ENCODE results near the gene SEZ6L. TPM values are rescaled to one million over a fixed set of nuclear protein-coding genes. Genes with fewer than 3 reads are reported as not detected.
A peak's percentile ranks its signal among the peaks of the same experiment; 100 is the strongest.

Gene SEZ6L
- total RNA-seq, 2 experiments from 2014 or later: not detected

DNA sequence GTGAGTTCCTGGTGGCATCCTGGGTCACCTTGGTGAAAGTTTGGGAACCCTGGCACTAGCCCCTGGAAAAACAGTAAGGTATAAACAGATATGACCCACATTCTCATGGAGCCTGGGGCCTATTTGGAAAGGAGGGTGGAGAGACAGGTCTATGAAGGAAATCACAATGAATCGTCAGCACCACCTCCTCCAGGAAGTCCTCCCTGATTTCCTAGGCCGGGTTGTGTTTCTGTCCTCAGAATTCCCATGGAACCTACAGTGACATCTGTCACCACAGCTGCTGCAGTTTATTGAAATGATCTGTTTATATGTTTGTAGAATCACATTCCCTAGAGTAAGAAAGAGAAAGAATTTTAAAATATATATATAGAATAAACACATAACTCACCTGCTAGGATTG, 188.0 kb downstream of the SEZ6L start:
- Mint-ChIP-seq H3K4me1 (peaks cover 7% of the 10 kb centered on the region), H3K9me3 (no peaks in the 10 kb centered on the region), H3K27ac (no peak overlapping the region), H3K27me3 (peaks cover 19% of the 10 kb centered on the region), H3K4me3 (no peak overlapping the region), H3K36me3 (no peaks in the 10 kb centered on the region)
- no peak for ATAC-seq (ENCODE audit: low read depth)
- POLR2A ChIA-PET: no interaction called here
- DNase-seq: no peak

GRCh38 chr22:26357813-26358212, 188.6 kb downstream of the SEZ6L start:
- DNase-seq (no peak), ATAC-seq (ENCODE audit: low read depth) (no peak)
- Mint-ChIP-seq H3K27me3 (peaks cover 18% of the 10 kb centered on the region), H3K9me3 (no peaks in the 10 kb centered on the region), H3K4me3 (no peak overlapping the region), H3K4me1 (peaks cover 7% of the 10 kb centered on the region), H3K27ac (no peak overlapping the region), H3K36me3 (no peaks in the 10 kb centered on the region)
- POLR2A ChIA-PET: no interaction called here

DNA sequence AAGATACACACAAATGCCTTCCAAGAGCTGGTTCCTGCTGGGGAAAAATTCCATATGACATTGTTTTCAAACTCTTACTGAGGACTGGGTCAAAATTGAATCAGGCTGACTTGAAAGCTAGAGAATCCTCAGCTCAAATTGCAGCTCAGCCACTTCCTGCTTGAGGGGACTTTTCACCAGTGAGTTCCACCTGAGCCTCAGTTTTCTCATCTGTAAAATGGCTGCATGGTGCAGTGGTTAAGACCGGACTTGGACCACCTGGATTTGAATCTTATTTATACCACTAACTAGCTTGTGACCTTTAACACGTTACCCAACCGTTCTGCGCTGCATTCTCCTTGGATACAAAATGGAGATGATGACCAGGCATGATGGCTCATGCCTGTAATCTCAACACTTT, 189.9 kb downstream of the SEZ6L start:
- H3K27me3 Mint-ChIP-seq: peaks cover 18% of the 10 kb centered on the region
- no peak for DNase-seq
- H3K36me3 Mint-ChIP-seq: no peaks in the 10 kb centered on the region
- POLR2A ChIA-PET: no interaction called here
- H3K4me1 Mint-ChIP-seq: peaks cover 7% of the 10 kb centered on the region
- H3K4me3 Mint-ChIP-seq: no peak overlapping the region
- no peaks in the 10 kb centered on the region for H3K9me3 Mint-ChIP-seq
- ATAC-seq (ENCODE audit: low read depth): no peak
- H3K27ac Mint-ChIP-seq: no peak overlapping the region

- Mint-ChIP-seq H3K9me3 (no peaks in the 10 kb centered on the region), H3K36me3 (no peaks in the 10 kb centered on the region), H3K4me1 (peaks cover 9% of the 10 kb centered on the region), H3K27me3 (peaks cover 14% of the 10 kb centered on the region), H3K27ac (no peak overlapping the region), H3K4me3 (peak overlapping the region; percentile 25)
- ATAC-seq (ENCODE audit: low read depth): peak; percentile 46
- POLR2A ChIA-PET: no interaction called here
- DNase-seq: peak; percentile 56
These were observed 191.1 kb downstream of the SEZ6L start for GRCh38 chr22:26360169-26360885.

- POLR2A ChIA-PET: no interaction called here
- H3K27me3 Mint-ChIP-seq: peaks cover 14% of the 10 kb centered on the region
- DNase-seq: no peak
- ATAC-seq (ENCODE audit: low read depth): no peak
- no peak overlapping the region for H3K27ac Mint-ChIP-seq
- no peak overlapping the region for H3K4me3 Mint-ChIP-seq
- H3K36me3 Mint-ChIP-seq: no peaks in the 10 kb centered on the region
- H3K9me3 Mint-ChIP-seq: no peaks in the 10 kb centered on the region
- peaks cover 9% of the 10 kb centered on the region for H3K4me1 Mint-ChIP-seq
These were observed 193.2 kb downstream of the SEZ6L start for GRCh38 chr22:26362471-26362870.

- Mint-ChIP-seq H3K4me1 (peaks cover 10% of the 10 kb centered on the region), H3K27me3 (peaks cover 16% of the 10 kb centered on the region), H3K27ac (no peak overlapping the region), H3K9me3 (no peaks in the 10 kb centered on the region), H3K36me3 (no peaks in the 10 kb centered on the region), H3K4me3 (no peak overlapping the region)
- POLR2A ChIA-PET: interaction anchor here (0.6 kb wide), 1 partner anchor 77 kb away, joined by 3 read pairs; no protein-coding TSS in a partner anchor
- no peak for DNase-seq
- peak; percentile 76 for ATAC-seq (ENCODE audit: low read depth)
These were observed 195.1 kb downstream of the SEZ6L start for GRCh38 chr22:26364066-26365015.

DNA sequence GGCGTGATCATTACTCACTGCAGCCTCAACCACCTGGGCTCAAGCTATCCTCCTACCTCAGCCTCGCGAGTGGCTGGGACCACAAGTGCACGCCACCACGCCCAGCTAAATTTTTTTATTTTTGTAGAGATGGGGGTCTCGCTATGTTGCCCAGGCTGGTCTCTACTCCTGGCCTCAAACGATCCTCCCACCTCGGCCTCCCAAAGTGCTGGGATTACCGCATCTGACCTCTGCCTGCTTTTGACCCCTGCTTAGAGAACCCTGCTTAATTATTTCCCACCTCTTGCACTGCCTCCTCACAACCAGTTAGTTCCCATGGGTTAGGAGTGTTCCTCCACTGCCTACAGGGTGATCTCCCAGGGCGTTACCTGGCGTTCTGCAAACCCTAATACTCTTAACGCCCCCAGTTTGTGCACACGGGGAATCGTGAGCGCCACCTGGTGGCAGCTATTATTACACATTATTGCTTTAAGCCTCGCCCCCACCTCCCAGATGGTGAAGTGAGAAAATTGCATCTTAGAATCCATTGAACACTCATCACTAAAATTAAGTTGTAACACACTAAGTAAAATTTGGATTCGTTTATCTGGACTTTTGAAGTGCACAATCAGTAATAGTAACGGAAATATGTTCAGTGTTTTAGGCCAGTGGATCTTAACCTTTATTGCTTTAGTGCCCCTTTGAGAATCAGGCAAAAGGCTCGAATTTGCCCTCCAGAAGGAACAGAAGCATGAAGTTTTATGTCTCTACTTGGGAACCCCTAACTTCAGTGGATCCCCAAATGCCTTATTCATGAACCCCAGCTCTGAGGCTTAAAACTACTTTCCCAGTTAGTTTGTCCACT, 198.4 kb downstream of the SEZ6L start:
- peaks cover 12% of the 10 kb centered on the region for H3K27me3 Mint-ChIP-seq
- ATAC-seq (ENCODE audit: low read depth) (peak; percentile 72), DNase-seq (peak; percentile 63)
- H3K36me3 Mint-ChIP-seq: no peaks in the 10 kb centered on the region
- no peak overlapping the region for H3K4me3 Mint-ChIP-seq
- no peaks in the 10 kb centered on the region for H3K9me3 Mint-ChIP-seq
- H3K27ac Mint-ChIP-seq: no peak overlapping the region
- POLR2A ChIA-PET: no interaction called here
- H3K4me1 Mint-ChIP-seq: peaks cover 3% of the 10 kb centered on the region

- Mint-ChIP-seq H3K27ac (no peak overlapping the region), H3K9me3 (no peaks in the 10 kb centered on the region), H3K27me3 (peaks cover 24% of the 10 kb centered on the region), H3K4me1 (peaks cover 4% of the 10 kb centered on the region), H3K36me3 (no peaks in the 10 kb centered on the region), H3K4me3 (no peak overlapping the region)
- ATAC-seq (ENCODE audit: low read depth) (no peak), DNase-seq (no peak)
- POLR2A ChIA-PET: no interaction called here
These were observed 203.6 kb downstream of the SEZ6L start for GRCh38 chr22:26372890-26373289.

DNA sequence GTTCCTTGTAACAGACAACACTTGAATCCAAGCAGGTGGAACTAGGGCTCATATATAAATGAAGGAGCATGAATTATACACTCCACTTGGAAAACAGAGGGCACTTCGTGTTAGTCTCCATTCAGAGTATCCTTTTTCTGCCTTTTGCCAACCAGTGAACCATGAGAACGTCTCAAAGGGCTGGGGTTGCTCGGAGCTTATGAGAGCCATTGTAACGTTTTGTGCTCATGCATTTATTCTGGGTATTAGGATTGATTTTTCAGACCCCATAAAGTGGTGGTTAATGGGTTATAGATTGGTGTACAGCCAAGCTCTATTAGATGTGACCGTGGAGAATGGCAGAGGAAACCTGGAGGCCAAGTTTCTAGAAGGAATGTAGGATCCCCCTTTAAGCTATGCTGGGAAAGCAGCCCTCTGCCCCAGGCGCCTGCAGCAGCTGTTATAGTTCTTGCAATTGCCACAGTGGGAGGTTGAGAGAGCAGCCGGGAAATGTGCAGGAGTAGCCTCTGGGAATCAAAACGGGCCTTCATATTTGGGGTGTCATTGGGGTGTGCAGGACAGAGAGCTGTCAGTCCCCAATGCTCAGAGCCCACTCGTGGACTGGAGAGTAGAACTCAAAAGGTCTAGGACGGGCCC, 205.2 kb downstream of the SEZ6L start:
- peaks cover 3% of the 10 kb centered on the region for H3K9me3 Mint-ChIP-seq
- H3K27me3 Mint-ChIP-seq: peaks cover 31% of the 10 kb centered on the region
- POLR2A ChIA-PET: no interaction called here
- no peaks in the 10 kb centered on the region for H3K36me3 Mint-ChIP-seq
- peaks cover 4% of the 10 kb centered on the region for H3K4me1 Mint-ChIP-seq
- ATAC-seq (ENCODE audit: low read depth) (no peak), DNase-seq (no peak)
- no peak overlapping the region for H3K27ac Mint-ChIP-seq
- H3K4me3 Mint-ChIP-seq: no peak overlapping the region

DNA sequence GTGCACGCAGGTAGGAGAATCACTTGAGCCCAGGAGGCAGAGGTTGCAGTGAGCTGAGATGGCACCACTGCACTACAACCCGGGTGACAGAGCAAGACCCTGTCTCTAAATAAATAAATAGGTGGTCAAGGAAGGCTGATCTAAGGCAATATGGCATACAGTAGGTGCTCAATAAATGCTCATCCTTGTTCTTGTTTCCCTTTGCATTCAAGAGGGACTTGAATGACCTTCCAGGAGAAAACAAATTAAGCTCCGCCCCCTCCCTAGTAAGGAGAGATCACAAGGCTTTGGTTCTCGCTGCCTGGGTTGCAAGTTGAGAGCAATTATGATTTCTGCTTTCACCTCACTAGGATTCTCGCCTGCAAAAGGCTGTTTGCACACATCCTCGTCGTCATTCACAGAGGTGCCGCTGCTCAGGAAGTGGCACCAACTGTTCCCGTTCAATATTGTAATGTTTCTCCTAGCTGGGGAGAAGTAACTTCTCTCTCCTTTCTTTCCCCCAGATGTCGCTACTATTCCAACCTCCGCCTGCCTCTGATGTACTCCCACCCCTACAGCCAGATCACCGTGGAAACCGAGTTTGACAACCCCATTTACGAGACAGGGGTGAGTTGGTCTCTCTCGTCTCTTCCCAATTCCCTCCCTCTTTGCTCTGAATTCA, 208.0 kb downstream of the SEZ6L start:
- ATAC-seq (ENCODE audit: low read depth) (no peak), DNase-seq (no peak)
- H3K9me3 Mint-ChIP-seq: peaks cover 4% of the 10 kb centered on the region
- POLR2A ChIA-PET: no interaction called here
- peaks cover 44% of the 10 kb centered on the region for H3K27me3 Mint-ChIP-seq
- H3K4me3 Mint-ChIP-seq: peak overlapping the region; percentile 20
- H3K36me3 Mint-ChIP-seq: no peaks in the 10 kb centered on the region
- peaks cover 4% of the 10 kb centered on the region for H3K4me1 Mint-ChIP-seq
- no peak overlapping the region for H3K27ac Mint-ChIP-seq

DNA sequence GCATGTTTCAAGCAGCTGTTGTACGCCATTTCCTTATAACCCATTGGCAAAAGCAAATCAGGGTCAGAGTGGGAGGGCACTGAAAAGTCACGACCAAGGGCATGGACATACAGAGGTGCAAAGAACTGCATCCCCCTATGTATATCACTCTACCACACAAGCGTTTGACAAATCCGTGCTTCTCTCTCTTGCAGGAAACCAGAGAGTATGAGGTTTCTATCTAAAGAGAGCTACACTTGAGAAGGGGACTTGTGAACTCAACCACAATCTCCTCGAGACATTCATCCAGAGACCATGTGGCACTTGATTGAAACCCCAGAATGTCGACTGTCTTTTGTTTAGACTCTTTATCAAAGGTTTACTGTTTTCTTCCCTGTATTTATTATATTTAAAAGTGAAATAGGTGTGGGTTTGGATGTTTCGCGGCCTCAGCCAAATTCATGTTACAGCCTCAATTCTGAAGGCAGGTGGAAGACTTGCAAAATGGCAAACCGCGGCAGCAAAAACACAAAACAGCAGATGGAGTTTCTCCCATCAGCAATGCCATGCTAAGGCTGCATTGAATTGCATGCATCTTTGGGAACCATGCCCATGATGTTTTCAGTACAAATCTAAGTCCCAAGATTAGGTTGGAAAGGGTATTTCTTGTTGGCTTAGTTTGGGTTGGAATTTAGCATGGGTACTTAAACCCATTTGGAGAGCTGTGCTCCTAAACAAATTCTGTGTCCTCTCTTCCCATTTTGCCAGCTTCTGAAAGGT, 211.0 kb downstream of the SEZ6L start:
- POLR2A ChIA-PET: no interaction called here

GRCh38 chr22:26382782-26383181, 213.5 kb downstream of the SEZ6L start:
- Mint-ChIP-seq H3K4me3 (no peak overlapping the region), H3K27me3 (peaks cover 52% of the 10 kb centered on the region), H3K27ac (no peak overlapping the region), H3K4me1 (no peaks in the 10 kb centered on the region), H3K9me3 (peaks cover 4% of the 10 kb centered on the region), H3K36me3 (no peaks in the 10 kb centered on the region)
- ATAC-seq (ENCODE audit: low read depth) (no peak), DNase-seq (no peak)
- POLR2A ChIA-PET: no interaction called here

More for the DNA sequence above, 211.0 kb downstream of the SEZ6L start:
- ATAC-seq (ENCODE audit: low read depth): no peak
- no peak for DNase-seq
- no peak overlapping the region for H3K4me3 Mint-ChIP-seq
- peaks cover 4% of the 10 kb centered on the region for H3K4me1 Mint-ChIP-seq
- peaks cover 53% of the 10 kb centered on the region for H3K27me3 Mint-ChIP-seq
- H3K9me3 Mint-ChIP-seq: peaks cover 4% of the 10 kb centered on the region
- H3K27ac Mint-ChIP-seq: no peak overlapping the region
- no peaks in the 10 kb centered on the region for H3K36me3 Mint-ChIP-seq
